Measurements from ENCODE around the gene SNTB2. TPM values are rescaled to one million over a fixed set of nuclear protein-coding genes. Genes with fewer than 3 reads are reported as not detected.

The SNTB2 gene
- total and polyA plus RNA-seq, 2 donors, result 7.2 to 11.2 TPM

DNA sequence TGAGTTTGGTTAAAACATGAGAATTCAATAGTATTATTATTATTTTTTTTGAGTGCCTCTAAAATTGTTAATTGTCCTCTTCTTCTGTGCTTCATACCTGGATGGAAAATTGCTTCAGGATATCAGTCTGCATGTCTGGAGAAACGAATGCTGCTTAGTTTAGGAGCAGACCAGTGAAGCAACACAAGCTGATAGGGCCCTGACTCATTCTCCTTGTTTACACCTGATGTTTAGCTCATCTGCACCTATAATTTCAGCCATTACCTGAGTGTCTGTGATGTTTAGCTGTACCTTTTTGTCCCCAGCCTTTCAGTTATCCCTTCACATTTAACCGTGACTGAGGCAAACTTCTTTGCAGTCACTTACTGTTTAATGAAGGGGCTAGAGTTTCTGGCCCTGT is 14.8 kb downstream of the SNTB2 start:
- no peaks in the 10 kb centered on the region for H3K4me1 ChIP-seq (ENCODE audit: control insufficient read depth in 2 of 2, insufficient read depth in 2 of 2, low read length in 2 of 2)
- DNase-seq (ENCODE audit: low read depth in 6 of 9, low spot score in 9 of 9), result no peak
- H3K9me3 ChIP-seq (ENCODE audit: control insufficient read depth in 2 of 2, insufficient read depth in 1 of 2, low read length in 1 of 2), result no peaks in the 10 kb centered on the region
- no peaks in the 10 kb centered on the region for H3K27me3 ChIP-seq (ENCODE audit: control insufficient read depth in 2 of 2, insufficient read depth in 1 of 2, low read length in 1 of 2)
- WGBS, result 97% methylated on average over 2 of the region's 2 CpGs
- no peak overlapping the region for H3K27ac ChIP-seq (ENCODE audit: low read depth in 1 of 2, low read length in 1 of 2)
- H3K36me3 ChIP-seq (ENCODE audit: control insufficient read depth in 2 of 2, insufficient read depth in 2 of 2, low read length in 1 of 2), result no peaks in the 10 kb centered on the region
- no peak overlapping the region for H3K4me3 ChIP-seq (ENCODE audit: low read length in 2 of 2)

DNA sequence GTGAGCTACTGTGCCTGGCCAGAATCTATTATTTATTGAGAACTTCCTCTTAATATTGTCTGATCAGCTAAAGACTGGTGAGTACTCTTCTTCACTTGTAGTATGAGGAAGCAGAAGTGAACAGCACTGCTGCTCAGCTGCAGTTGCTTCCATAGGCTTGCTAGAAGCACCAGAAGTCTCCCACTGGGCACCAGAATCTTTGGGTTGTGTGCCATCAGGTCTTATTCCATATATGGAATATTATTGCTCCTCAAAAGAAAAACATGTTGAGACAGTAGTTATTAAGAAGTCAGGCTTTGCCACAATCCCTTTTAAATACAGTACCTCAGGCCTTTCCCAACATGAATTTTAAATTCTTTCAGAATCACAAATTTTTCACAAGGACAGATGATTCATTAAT is 17.2 kb downstream of the SNTB2 start:
- Histone ChIP-seq H3K27ac (ENCODE audit: low read depth in 1 of 2, low read length in 1 of 2) (no peak overlapping the region), H3K27me3 (ENCODE audit: control insufficient read depth in 2 of 2, insufficient read depth in 1 of 2, low read length in 1 of 2) (no peaks in the 10 kb centered on the region), H3K4me1 (ENCODE audit: control insufficient read depth in 2 of 2, insufficient read depth in 2 of 2, low read length in 2 of 2) (no peaks in the 10 kb centered on the region), H3K4me3 (ENCODE audit: low read length in 2 of 2) (no peak overlapping the region), H3K36me3 (ENCODE audit: control insufficient read depth in 2 of 2, insufficient read depth in 2 of 2, low read length in 1 of 2) (no peaks in the 10 kb centered on the region), H3K9me3 (ENCODE audit: control insufficient read depth in 2 of 2, insufficient read depth in 1 of 2, low read length in 1 of 2) (no peaks in the 10 kb centered on the region)
- no peak for DNase-seq (ENCODE audit: low read depth in 6 of 9, low spot score in 9 of 9)

DNA sequence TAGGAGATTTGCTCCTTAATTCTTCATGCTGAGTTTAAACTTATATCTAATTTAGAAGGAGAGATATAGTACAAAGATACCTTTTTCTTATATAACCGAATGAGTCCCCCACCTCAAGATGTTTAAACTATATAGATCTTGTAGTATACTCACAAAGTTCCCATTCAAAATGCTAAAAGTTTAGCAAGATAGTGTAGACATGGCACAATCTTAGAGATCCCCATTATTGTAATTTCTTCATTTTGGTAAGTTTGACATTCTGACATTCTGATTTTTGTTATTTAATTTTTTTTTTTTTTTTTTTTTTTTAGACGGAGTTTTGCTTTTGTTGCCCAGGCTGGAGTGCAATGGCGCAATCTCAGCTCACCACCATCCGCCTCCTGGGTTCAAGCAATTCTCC is 22.8 kb downstream of the SNTB2 start:
- Histone ChIP-seq H3K36me3 (ENCODE audit: control insufficient read depth in 2 of 2, insufficient read depth in 2 of 2, low read length in 1 of 2) (no peaks in the 10 kb centered on the region), H3K27ac (ENCODE audit: low read depth in 1 of 2, low read length in 1 of 2) (no peak overlapping the region), H3K9me3 (ENCODE audit: control insufficient read depth in 2 of 2, insufficient read depth in 1 of 2, low read length in 1 of 2) (no peaks in the 10 kb centered on the region), H3K4me1 (ENCODE audit: control insufficient read depth in 2 of 2, insufficient read depth in 2 of 2, low read length in 2 of 2) (no peaks in the 10 kb centered on the region), H3K27me3 (ENCODE audit: control insufficient read depth in 2 of 2, insufficient read depth in 1 of 2, low read length in 1 of 2) (no peaks in the 10 kb centered on the region), H3K4me3 (ENCODE audit: low read length in 2 of 2) (no peak overlapping the region)
- no peak for DNase-seq (ENCODE audit: low read depth in 6 of 9, low spot score in 9 of 9)
- over 99% methylated on average over 4 of the region's 4 CpGs for WGBS

DNA sequence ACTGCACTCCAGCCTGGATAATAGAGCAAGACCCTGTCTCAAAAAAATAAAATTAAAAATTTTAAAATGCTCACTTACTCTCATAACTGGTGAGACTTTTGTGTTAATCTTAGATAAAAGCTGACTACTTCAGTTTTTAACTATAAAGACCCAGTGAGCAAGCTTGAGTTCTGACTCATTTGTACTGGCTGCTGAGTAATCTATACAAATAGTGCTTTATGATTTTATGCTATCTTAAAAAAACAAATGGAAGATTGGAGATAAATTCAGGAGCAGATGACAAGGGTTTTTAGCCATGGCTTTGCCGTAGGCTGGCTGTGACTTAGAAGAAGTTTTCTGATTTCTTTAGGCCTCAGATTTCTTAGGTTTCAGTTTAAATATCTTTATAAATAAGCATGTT is 30.5 kb downstream of the SNTB2 start:
- DNase-seq (ENCODE audit: low read depth in 6 of 9, low spot score in 9 of 9), result no peak
- no peaks in the 10 kb centered on the region for H3K27me3 ChIP-seq (ENCODE audit: control insufficient read depth in 2 of 2, insufficient read depth in 1 of 2, low read length in 1 of 2)
- no peaks in the 10 kb centered on the region for H3K36me3 ChIP-seq (ENCODE audit: control insufficient read depth in 2 of 2, insufficient read depth in 2 of 2, low read length in 1 of 2)
- no peak overlapping the region for H3K27ac ChIP-seq (ENCODE audit: low read depth in 1 of 2, low read length in 1 of 2)
- H3K4me3 ChIP-seq (ENCODE audit: low read length in 2 of 2), result no peak overlapping the region
- H3K9me3 ChIP-seq (ENCODE audit: control insufficient read depth in 2 of 2, insufficient read depth in 1 of 2, low read length in 1 of 2), result no peaks in the 10 kb centered on the region
- no peaks in the 10 kb centered on the region for H3K4me1 ChIP-seq (ENCODE audit: control insufficient read depth in 2 of 2, insufficient read depth in 2 of 2, low read length in 2 of 2)
- 99% methylated on average over 1 of the region's 1 CpG for WGBS

DNA sequence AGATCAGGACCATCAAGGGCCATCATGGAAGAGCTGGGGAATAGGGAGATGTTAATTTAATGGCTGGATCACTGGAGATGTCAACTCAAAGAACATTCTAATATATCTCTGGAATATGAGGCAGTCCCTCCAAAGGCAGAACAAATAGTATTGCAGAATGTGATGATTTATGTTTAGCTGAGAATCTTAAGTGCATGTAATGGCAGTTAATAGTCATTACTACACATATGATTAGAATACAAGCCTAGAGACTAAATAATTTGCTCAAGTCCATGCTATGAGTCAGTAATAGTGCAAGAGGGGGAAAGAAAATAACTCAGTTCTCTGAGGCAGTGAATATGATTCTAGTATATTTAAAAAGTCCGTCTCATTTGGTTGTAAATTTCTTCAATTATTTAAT is 32.3 kb downstream of the SNTB2 start:
- no peak for DNase-seq (ENCODE audit: low read depth in 6 of 9, low spot score in 9 of 9)
- no peak overlapping the region for H3K27ac ChIP-seq (ENCODE audit: low read depth in 1 of 2, low read length in 1 of 2)
- no peak overlapping the region for H3K4me3 ChIP-seq (ENCODE audit: low read length in 2 of 2)
- H3K9me3 ChIP-seq (ENCODE audit: control insufficient read depth in 2 of 2, insufficient read depth in 1 of 2, low read length in 1 of 2), result no peaks in the 10 kb centered on the region
- no peaks in the 10 kb centered on the region for H3K27me3 ChIP-seq (ENCODE audit: control insufficient read depth in 2 of 2, insufficient read depth in 1 of 2, low read length in 1 of 2)
- H3K4me1 ChIP-seq (ENCODE audit: control insufficient read depth in 2 of 2, insufficient read depth in 2 of 2, low read length in 2 of 2), result no peaks in the 10 kb centered on the region
- WGBS, result 97% methylated on average over 1 of the region's 1 CpG
- H3K36me3 ChIP-seq (ENCODE audit: control insufficient read depth in 2 of 2, insufficient read depth in 2 of 2, low read length in 1 of 2), result no peaks in the 10 kb centered on the region

DNA sequence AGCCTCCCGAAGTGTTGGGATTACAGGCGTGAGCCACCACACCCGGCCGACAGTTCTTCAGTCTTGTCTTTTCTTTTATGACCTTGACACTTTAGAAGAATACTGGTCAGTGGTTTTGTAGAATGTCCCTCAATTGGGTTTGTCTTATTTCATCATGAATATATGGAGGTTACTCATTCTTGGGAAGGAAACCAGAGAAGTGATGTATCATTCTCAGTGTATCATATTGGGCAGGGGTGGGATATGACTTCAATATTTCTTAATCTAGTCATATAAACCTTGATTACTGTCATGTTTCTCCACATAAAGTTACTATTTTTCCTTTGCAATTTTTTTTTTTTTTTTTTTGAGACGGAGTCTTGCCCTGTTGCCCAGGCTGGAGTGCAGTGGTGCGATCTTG is 36.9 kb downstream of the SNTB2 start:
- 90% methylated on average over 6 of the region's 6 CpGs for WGBS
- no peaks in the 10 kb centered on the region for H3K4me1 ChIP-seq (ENCODE audit: control insufficient read depth in 2 of 2, insufficient read depth in 2 of 2, low read length in 2 of 2)
- no peaks in the 10 kb centered on the region for H3K27me3 ChIP-seq (ENCODE audit: control insufficient read depth in 2 of 2, insufficient read depth in 1 of 2, low read length in 1 of 2)
- H3K4me3 ChIP-seq (ENCODE audit: low read length in 2 of 2), result no peak overlapping the region
- H3K27ac ChIP-seq (ENCODE audit: low read depth in 1 of 2, low read length in 1 of 2), result no peak overlapping the region
- H3K36me3 ChIP-seq (ENCODE audit: control insufficient read depth in 2 of 2, insufficient read depth in 2 of 2, low read length in 1 of 2), result no peaks in the 10 kb centered on the region
- no peak for DNase-seq (ENCODE audit: low read depth in 6 of 9, low spot score in 9 of 9)
- no peaks in the 10 kb centered on the region for H3K9me3 ChIP-seq (ENCODE audit: control insufficient read depth in 2 of 2, insufficient read depth in 1 of 2, low read length in 1 of 2)

DNA sequence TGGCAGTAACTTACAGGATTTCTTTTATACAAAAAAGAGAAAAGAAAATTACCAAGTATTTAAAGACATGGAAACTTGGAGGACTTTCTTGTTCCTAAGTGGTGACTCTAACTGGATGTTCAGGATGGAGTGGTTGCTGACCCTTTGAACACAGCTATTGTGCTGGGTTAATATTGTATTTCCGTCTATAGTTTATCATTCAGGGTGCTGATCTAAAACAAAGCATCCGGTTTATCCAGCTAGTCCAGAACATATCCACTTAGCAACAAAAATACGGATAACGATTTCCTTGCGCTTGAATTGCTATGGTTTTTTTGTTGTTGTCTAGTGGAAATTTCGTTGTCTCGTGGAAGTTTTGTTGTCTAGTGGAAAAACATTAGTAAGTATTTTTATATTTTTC is 38.2 kb downstream of the SNTB2 start:
- no peak overlapping the region for H3K27ac ChIP-seq (ENCODE audit: low read depth in 1 of 2, low read length in 1 of 2)
- DNase-seq (ENCODE audit: low read depth in 6 of 9, low spot score in 9 of 9), result no peak

DNA sequence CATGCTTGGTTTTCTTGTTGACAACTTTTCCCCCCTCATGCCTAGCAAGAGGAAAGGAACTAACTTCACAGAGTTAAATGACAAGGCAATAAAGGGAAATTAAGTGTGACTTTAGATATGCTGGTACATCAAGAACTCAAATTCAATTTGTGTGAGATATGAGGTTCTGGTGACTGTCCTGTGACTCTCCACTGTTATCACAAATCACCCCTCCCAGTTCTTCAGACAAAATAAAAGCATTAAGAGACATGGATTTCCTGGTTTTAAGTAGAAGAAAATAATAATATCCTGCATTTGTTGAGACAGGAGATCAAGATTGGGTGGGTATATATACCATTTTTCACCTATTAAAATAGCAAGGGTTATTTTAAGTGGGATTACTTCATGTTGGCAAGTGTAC is 46.2 kb downstream of the SNTB2 start:
- no peak for DNase-seq (ENCODE audit: low read depth in 6 of 9, low spot score in 9 of 9)
- H3K4me3 ChIP-seq (ENCODE audit: low read length in 2 of 2), result no peak overlapping the region
- no peaks in the 10 kb centered on the region for H3K9me3 ChIP-seq (ENCODE audit: control insufficient read depth in 2 of 2, insufficient read depth in 1 of 2, low read length in 1 of 2)
- no peaks in the 10 kb centered on the region for H3K4me1 ChIP-seq (ENCODE audit: control insufficient read depth in 2 of 2, insufficient read depth in 2 of 2, low read length in 2 of 2)
- H3K36me3 ChIP-seq (ENCODE audit: control insufficient read depth in 2 of 2, insufficient read depth in 2 of 2, low read length in 1 of 2), result no peaks in the 10 kb centered on the region
- no peak overlapping the region for H3K27ac ChIP-seq (ENCODE audit: low read depth in 1 of 2, low read length in 1 of 2)
- no peaks in the 10 kb centered on the region for H3K27me3 ChIP-seq (ENCODE audit: control insufficient read depth in 2 of 2, insufficient read depth in 1 of 2, low read length in 1 of 2)

More for the DNA sequence above, 38.2 kb downstream of the SNTB2 start:
- Histone ChIP-seq H3K9me3 (ENCODE audit: control insufficient read depth in 2 of 2, insufficient read depth in 1 of 2, low read length in 1 of 2) (no peaks in the 10 kb centered on the region), H3K36me3 (ENCODE audit: control insufficient read depth in 2 of 2, insufficient read depth in 2 of 2, low read length in 1 of 2) (no peaks in the 10 kb centered on the region), H3K4me1 (ENCODE audit: control insufficient read depth in 2 of 2, insufficient read depth in 2 of 2, low read length in 2 of 2) (no peaks in the 10 kb centered on the region), H3K27me3 (ENCODE audit: control insufficient read depth in 2 of 2, insufficient read depth in 1 of 2, low read length in 1 of 2) (no peaks in the 10 kb centered on the region), H3K4me3 (ENCODE audit: low read length in 2 of 2) (no peak overlapping the region)
- WGBS, result 97% methylated on average over 7 of the region's 7 CpGs

DNA sequence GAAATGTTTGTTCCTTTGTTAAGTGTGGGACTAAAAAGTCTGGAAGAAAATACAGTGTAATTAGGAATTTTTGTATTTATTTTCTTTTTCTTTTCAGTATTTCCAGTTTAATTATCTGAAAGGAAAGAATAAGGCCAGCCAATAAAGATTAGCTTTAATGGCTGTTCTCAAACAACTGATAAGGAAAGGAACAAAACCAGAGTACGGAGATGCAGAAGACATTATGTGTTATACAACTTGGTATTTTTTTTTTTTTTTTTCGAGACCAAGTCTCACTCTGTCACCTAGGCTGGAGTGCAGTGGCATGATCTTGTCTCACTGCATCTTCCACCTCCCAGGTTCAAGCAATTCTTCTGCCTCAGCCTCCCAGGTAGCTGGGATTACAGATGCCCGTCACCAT is 47.5 kb downstream of the SNTB2 start:
- H3K4me1 ChIP-seq (ENCODE audit: control insufficient read depth in 2 of 2, insufficient read depth in 2 of 2, low read length in 2 of 2), result no peaks in the 10 kb centered on the region
- H3K9me3 ChIP-seq (ENCODE audit: control insufficient read depth in 2 of 2, insufficient read depth in 1 of 2, low read length in 1 of 2), result no peaks in the 10 kb centered on the region
- no peak overlapping the region for H3K4me3 ChIP-seq (ENCODE audit: low read length in 2 of 2)
- H3K27ac ChIP-seq (ENCODE audit: low read depth in 1 of 2, low read length in 1 of 2), result no peak overlapping the region
- H3K27me3 ChIP-seq (ENCODE audit: control insufficient read depth in 2 of 2, insufficient read depth in 1 of 2, low read length in 1 of 2), result no peaks in the 10 kb centered on the region
- no peak for DNase-seq (ENCODE audit: low read depth in 6 of 9, low spot score in 9 of 9)
- no peaks in the 10 kb centered on the region for H3K36me3 ChIP-seq (ENCODE audit: control insufficient read depth in 2 of 2, insufficient read depth in 2 of 2, low read length in 1 of 2)
- 99% methylated on average over 3 of the region's 3 CpGs for WGBS

DNA sequence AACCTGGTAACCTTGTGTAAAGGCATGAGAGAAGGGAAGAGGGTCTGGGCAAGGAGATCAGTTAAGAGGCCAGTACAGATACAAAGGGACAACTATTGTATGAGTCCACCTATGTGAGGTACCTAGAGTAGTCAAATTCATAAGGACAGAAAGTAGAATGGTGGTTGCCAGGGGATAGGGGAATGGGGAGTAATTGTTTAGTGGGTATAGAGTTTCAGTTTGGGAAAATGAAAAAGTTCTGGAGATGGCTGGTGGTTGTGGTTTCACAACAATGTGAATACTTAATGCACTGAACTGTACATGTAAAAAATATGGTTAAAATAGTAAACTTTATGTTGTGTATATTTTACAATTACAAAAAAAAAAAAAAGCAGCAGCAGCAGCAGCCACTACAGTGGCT is 49.4 kb downstream of the SNTB2 start:
- Histone ChIP-seq H3K27ac (ENCODE audit: low read depth in 1 of 2, low read length in 1 of 2) (no peak overlapping the region), H3K27me3 (ENCODE audit: control insufficient read depth in 2 of 2, insufficient read depth in 1 of 2, low read length in 1 of 2) (no peaks in the 10 kb centered on the region), H3K4me3 (ENCODE audit: low read length in 2 of 2) (no peak overlapping the region)

More for the DNA sequence above, 49.4 kb downstream of the SNTB2 start:
- no peaks in the 10 kb centered on the region for H3K4me1 ChIP-seq (ENCODE audit: control insufficient read depth in 2 of 2, insufficient read depth in 2 of 2, low read length in 2 of 2)
- H3K9me3 ChIP-seq (ENCODE audit: control insufficient read depth in 2 of 2, insufficient read depth in 1 of 2, low read length in 1 of 2), result no peaks in the 10 kb centered on the region
- H3K36me3 ChIP-seq (ENCODE audit: control insufficient read depth in 2 of 2, insufficient read depth in 2 of 2, low read length in 1 of 2), result no peaks in the 10 kb centered on the region
- no peak for DNase-seq (ENCODE audit: low read depth in 6 of 9, low spot score in 9 of 9)

All from thymus (tissue), 11 donors.